ENCODE measurements around the gene CRHBP.
"Not testable (repeated sequence)": the region's sequence is repeated elsewhere in the genome, so short reads cannot be mapped to it uniquely, and the experiment has no call there.

The CRHBP gene

DNA sequence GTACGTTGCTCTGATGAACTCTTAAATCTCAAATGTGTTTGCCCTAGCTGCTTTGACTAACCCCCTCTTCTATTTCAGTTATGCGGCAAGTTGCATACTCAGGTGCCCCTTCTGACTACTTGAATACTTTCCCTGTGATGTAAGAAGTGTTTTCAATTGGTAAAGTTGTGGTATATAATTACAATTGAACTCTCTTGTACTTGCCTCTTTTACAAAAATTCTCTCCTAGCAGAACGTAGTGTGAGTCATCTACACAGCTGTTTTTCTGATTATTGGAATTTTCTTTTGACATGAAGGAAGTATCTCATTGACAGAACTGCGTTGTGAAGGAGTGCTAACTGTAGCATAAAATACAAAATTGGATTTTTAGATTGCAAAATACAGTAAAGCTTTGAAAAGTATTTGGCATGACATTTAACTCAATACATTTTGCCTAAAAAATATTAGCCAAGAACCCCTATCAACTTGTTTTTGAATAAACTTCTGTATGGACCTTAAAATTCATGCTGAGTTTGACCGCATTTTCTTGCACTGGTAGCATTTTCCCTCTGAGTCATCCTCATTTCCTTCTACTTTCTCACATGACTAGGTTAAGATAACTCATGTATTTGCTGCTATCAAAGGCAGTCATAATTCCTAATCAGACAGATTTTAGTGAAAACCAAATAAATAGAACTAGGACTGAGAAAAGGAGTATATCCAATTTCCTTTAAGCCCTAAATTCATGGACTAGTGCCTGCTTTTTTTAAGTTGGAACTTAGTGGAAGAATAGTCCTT, 6.3 kb downstream of the CRHBP start:
- DNase-seq (ENCODE audit: low read depth in 3 of 3): no peak

DNA sequence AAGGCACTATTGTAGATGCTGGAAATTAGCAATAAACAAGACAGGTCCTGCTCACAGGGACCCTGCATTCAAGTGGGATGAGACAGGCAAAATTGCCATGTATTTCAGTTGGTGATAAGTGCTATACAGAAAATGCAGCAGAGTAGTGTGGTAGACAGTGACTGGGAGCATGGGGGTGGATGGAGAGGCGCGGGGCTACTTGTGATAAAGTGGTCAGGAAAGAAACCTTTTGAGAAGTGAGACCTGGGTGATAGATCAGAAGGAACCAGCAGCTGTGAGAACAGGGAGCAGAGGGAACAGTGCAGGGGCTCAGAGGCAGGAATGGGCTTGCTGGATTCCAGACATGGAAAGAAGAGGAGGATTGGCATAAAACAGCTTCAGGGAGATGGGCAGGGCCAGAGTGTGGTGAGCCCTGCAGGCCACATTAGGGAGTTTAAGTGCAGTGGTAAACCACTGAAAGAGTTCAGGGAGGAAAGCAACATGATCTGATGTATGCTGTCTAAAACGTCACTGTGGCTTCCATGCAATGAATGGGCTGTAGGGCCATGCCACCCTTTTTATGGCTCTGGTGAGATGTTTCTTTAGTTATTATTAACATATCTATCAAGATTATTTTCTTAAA, 7.3 kb downstream of the CRHBP start:
- no peak for DNase-seq (ENCODE audit: low read depth in 3 of 3)

DNA sequence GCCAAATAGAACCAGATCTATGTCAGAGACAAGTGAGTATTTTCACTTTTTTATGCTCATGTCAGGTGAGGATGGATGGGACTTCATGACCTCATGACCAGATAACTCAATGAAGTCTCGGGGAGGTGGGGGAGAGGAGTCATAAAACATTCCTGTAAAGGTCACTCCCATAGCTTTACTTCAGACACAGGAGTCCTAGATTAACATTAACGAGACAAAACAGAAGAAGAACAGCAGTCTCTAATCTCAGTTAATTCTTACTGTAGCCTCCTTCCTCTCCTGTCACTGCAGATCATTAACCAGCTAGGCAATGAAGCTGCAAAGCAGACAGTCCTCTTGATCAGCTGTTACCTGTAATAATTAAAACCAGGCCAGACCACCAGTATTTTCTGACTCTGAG, 11.2 kb downstream of the CRHBP start:
- no peak for DNase-seq (ENCODE audit: low read depth in 3 of 3)

DNA sequence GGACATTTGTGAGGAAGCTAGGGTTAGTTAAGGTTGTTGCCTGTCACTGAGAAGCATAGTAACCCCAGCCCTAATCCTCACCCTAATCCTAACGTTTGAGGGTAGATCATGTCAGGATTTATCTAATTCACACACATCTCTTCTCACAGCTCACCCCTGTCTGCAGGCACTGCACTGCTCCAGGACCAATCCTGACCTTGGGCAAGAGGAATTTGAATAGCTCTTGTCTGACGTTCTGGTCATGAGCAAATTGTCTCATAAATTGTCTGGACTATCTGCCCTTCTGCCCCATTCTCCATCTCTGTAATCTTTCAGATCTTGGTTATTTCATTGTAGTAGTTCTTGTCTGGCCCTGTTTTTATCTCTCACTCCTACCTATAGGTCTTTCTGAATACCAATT, 18.7 kb downstream of the CRHBP start:
- DNase-seq (ENCODE audit: low read depth in 3 of 3): no peak

DNA sequence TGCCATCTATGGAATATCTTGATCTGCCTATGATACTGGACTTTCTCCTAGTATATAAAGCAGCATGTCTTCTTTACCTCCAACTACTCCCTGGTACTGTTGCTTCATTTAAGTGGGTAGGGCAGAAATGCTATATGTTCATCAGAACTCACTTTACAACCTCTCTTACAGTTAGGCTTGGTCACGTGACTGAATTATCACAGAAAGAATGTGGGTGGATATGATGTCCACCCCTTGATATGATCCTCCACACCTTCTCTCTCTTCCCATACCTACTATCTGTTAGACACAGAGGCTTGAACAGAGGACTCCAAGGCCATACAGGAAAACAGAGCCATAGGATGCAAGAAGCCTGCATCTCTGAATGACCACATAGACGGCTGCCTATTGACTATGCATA, 19.8 kb downstream of the CRHBP start:
- DNase-seq (ENCODE audit: low read depth in 3 of 3): no peak

DNA sequence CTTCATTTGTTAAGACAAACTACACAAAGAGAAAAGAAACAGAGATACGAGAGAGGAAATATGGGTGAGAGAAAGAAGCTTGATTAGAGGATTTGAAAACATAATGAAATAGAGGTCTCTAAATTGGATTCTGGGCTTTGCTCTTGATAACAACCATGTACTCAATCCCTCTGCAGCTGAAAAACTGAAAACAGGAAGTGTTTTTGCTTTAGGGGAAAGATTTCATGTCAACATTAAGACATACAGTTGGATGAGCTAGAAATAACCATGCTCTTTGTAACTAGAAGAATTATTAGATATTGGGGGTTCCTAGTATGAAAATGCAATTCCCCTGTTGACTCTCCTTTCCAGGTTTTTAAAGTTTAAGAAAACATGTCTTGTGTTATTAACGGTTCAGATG, 21.9 kb downstream of the CRHBP start:
- DNase-seq (ENCODE audit: low read depth in 3 of 3): no peak

DNA sequence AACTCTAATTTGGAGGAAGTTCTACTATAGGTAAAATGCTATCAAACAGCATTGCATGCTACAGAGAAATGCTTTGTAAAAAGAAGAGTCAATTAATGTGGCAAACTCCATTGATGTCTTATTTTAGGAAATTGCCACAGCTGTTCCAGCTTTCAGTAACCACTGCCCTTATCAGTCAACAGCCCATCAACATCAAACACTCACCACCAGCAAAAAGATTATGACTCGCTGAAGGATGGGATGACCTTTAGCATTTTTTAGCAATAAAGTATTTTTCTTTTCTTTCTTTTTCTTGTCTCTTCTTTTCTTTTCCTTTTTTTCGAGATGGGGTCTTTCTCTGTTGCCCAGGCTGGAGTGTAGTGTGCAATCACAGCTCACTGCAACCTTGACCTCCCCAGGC, 26.0 kb downstream of the CRHBP start:
- no peak for DNase-seq (ENCODE audit: low read depth in 3 of 3)

DNA sequence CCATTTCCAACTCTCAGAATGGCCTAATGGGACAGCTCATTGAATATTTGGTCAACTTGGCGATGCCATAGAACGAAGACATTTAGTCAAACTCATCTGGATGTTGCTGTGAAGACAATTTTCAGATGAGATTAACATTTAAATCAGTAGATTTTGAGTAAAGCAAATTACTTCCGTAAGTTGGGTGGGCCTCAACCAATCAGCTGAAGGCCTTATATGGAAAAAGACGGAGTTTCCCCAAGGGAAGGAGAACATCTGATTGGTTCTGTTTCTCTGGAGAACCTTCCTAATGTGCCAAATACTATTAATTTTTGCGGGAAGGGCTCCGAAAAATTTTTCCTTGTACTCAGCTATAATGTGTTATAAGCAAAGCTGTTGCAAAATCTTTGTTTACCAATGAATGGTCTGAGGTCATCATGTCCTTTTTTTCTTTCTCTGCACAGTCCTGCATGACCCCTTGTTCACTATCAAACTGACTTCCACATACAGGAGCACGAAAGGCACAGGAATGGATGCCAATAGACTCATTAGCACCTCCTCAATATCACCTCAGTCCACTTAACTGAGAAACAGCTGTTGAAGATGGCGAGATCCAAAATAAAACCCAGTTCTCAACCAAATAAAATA, 27.8 kb downstream of the CRHBP start:
- DNase-seq (ENCODE audit: low read depth in 3 of 3): no peak

DNA sequence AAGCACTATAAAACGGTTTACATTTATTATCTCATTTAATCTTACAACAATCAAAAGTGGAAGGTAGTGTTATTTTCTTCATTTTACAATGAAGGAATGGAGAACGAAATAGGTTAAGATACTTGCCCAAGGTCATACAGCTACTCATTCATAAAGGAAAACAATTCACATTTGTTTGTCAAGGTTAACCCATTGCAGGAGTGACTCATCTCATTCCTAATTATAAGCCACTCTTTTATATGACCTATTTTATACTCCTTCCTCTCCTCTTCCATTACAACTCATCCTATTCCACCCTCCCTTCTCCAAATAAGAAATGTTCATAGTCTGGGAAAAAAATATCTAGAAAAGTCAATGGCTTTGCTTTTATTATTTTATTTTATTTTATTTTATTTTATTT, 29.6 kb downstream of the CRHBP start:
- DNase-seq (ENCODE audit: low read depth in 3 of 3): no peak

DNA sequence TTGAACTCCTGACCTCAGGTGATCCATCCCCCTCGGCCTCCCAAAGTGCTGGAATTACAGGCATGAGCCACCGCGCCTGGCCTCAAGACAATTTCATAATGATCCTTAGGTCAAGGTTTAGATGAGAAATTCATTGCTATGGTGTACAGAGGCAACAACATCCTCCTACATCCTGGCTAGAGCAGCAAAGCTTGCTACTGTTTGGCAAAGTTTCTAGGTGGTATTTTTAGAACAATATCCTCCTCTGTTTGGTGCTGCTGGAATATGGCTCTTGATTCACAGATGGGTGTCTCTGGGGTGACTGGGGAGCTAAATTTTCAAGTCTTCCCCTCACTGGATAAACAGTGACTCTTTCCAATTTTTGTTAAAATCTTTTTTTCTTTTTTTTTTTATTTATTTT, 30.6 kb downstream of the CRHBP start:
- no peak for DNase-seq (ENCODE audit: low read depth in 3 of 3)

DNA sequence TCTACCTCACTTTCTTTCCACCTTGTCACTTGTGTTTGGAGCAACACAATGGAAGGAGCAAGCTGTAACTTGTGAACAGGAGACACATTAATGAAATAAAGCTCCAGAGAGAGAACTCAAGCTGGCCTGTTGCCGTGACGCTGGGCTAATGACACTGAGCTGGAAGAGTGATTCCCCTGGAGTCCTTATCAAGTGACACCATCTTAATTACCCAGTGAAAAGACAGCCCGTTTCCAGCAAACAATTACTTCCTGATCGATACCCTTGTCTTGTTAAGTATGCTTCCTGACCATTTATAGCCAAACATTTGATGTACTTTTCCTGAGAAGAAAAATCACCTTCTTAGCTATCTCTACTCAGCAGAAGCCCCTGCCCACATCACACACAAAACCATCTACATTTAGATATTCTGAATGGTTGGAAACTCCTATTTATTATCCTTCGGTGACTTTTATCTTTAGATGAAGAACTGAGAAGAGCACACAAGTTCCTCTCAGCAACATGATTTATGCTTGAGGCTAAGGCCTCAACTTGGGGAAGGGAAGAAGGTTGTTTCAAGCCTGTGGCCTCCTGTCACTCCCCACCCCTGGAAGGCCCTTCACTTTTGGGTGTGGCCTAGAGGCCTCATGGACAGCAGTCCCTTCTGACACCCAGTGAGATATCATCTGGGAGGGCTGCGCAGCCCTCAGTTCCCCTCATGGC, 34.1 kb downstream of the CRHBP start:
- DNase-seq (ENCODE audit: low read depth in 3 of 3): no peak

DNA sequence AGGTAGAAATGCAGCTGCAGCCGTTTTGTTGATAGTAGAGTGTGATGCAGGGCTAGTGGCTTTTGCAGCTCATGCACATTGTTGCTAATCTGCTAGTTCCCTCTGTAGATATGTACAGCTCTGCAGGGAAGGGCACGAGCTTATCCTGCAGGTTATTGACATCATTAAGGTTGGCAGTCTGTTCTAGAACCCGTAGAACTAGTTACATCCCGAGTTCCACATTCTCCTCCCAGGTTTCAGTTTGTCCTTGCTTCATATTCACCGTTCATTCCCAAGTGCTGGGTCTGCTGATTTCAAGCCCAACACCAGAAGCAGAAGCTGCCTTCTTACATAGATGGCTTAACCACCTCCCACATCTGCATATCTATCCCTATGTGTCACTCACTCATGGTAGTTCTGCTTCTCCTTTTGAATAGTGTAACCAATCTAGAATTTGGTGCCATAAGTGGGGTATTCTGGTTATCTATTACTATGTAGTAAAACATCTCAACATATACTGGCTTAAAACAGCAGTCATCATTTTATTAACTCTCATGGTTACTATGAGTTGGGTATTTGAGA, 38.1 kb downstream of the CRHBP start:
- DNase-seq (ENCODE audit: low read depth in 3 of 3): no peak

DNA sequence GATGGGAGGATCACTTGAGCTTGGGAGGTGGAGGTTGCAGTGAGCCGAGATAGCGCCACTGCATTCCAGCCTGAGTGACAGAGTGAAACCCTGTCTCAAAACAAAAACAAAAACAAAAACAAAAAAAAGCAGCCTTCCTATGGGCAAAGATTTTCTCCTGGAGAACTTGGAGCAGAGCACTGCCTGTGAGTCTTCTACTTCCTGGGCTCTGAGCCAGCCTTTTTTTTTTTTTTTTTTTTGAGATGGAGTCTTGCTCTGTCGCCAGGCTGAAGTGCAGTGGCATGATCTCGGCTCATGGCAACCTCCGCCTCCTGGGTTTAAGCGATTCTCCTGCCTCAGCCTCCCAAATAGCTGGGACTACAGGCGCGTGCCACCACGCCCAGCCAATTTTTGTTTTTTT, 40.6 kb downstream of the CRHBP start:
- DNase-seq (ENCODE audit: low read depth in 3 of 3): not testable (repeated sequence)

DNA sequence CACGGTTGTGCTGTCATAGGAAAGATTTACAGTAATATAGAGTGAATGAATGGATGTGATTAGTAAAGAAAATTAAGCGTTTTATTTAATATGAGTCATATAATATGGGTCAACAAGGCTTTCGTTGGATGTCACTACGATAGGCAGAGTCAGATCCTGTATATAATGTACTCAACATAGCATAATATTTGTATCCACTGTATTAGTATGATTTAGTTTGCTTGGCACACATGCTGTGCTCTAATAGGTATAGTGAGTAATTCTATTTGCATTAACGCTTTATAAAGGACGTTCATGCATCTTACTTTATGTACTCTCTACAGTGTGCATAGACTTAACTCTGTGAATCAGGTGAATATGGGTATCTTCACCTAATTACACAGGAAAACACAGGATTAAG, 41.5 kb downstream of the CRHBP start:
- DNase-seq (ENCODE audit: low read depth in 3 of 3): no peak

DNA sequence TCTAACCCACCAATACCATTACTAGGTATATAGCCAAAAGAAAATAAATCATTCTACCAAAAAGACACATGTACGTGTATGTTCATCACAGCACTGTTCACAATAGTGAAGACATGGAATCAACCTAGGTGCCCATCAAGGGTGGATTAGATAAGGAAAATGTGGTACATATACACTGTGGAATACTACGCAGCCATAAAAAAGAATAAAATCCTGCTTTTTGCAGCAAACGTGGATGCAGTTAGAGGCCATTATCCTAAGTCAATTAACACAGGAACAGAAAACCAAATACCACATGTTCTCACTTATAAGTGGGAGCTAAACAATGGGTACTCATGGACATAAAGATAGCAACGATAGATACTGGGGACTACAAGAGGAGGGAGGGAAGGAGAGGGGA, 45.4 kb downstream of the CRHBP start:
- DNase-seq (ENCODE audit: low read depth in 3 of 3): not testable (repeated sequence)

DNA sequence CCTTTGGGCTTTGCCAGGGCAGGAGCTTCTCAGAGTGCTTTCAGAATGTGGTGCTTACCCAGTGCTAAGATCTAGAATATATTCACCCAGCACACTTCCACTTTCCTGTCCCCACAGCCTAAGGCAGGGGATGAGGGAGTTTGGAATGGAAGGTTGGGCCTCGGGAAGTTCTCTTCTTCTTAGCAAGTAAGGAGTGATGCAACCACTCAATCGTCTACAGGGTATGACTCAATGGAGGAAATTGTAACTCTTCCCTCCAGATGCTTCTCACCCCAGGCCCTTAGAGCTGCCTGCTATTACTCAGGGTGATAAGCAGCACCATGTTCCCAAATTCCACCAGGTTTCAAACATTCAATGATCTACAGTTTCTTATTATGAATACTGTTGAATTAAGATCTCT, 46.6 kb downstream of the CRHBP start:
- DNase-seq (ENCODE audit: low read depth in 3 of 3): no peak

DNA sequence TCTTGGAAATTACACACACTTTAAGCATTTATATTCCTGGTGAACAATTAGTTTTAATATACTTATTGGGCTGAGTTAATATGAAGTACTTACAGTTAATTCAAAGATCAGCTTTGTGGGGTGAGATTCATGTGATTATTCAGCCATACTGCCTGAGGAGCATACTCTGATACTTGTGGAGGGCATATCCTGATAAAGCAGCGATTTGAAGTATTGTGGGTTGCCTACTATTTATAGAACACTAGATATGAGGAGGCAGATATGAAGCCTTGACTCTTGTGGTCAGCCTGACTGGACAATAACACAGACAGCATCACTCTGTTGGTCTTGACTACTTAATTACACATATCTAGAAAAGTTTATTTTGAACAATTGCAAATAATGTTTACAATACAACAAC, 50.4 kb downstream of the CRHBP start:
- no peak for DNase-seq (ENCODE audit: low read depth in 3 of 3)

DNA sequence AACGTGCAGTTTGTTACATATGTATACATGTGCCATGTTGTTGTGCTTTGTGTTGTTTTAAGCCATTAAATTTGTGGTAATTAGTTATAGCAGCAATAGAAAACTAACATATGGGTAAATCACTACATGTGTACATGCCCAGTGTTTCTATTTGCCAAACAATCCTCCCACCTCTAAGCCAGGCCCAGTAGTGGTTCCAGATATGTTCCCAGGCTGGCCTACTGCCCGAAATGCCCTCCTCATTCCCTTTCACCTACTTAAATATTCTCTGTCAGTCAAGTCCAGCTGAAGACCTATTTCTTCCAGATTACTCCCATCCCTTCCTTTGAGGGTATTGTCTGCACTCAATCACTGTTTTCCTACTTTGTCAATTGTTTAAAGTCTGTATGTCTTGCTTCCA, 53.3 kb downstream of the CRHBP start:
- no peak for DNase-seq (ENCODE audit: low read depth in 3 of 3)

DNA sequence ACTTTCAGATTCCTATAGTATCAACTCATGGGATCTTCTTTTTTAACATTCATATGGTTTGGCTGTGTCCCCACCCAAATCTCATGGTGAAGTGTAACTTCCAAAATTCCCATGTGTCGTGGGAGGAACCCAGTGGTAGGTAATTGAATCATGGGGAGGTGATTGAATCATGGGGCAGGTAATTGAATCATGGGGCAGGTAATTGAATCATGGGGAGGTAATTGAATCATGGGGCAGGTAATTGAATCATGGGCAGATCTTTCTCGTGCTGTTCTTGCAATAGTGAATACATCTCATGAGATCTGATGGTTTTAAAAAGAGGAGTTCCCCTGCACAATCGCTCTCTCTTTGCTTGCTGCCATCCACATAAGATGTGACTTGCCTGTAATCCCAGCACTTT, 55.6 kb downstream of the CRHBP start:
- DNase-seq (ENCODE audit: low read depth in 3 of 3): no peak

DNA sequence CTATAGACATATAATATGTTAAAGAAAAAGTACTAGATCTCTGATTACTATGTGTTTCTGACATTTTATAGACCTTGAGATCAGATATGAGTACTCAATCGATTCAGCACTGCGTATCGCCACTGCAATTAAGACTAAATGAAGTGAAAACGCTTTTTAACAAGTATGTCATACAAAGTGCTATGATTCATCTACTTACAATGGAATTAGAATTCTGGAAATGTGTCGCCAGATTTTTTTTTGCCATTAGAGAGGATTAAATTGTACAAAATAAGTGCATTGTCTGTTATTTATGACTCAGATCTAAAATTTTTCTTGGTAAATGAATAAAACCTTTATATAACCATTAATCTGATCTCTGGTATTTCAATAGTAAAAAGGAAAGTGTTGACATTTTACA, 57.4 kb downstream of the CRHBP start:
- no peak for DNase-seq (ENCODE audit: low read depth in 3 of 3)

DNA sequence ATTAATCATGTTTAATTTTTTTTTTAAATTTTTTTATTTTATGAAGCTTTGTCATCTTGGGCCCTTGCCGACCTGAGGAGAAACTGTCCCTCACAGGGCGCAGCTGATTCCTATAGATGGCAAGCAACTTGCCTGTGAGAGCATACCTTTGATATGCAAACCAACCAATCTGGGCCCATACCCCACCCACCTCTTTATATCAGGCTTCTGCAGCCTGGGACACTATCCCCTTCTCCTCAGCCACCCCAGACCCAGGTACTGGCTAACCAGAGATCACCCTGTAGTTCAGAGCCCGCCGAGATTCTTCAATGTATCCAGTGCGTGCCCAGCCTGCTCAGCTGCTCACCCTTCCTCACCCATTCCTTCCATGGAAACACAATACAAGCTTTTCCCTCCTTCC, 58.7 kb downstream of the CRHBP start:
- DNase-seq (ENCODE audit: low read depth in 3 of 3): no peak

DNA sequence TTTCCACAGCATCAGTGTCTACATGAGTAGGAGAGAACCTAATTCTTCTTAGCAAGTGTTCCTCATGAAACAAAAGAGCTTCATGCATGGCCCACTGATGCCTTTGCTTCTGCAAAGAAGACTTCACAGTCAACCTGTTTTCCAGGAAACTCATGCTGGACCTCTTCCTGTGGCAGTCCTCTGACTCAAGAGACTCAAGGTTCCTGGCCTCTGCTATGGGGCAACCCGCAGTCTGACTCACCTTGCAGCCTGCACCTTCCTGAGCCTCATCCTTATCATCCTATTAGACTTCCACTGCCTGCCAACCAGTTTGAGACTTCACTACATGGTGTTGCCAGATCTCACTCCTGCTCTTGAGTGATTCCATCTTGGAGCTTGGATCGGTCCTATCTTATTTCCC, 59.8 kb downstream of the CRHBP start:
- no peak for DNase-seq (ENCODE audit: low read depth in 3 of 3)
